Cerebellar cortex (tissue), 1 donor: ENCODE data around the gene ANKRA2.

ENCODE experiments used
- DNase-seq: peaks from one replicate; pipeline ENCODE4 v3.0.0-alpha.2; 2015; ENCODE audit warnings: low spot score

ANKRA2 gene, protein sequence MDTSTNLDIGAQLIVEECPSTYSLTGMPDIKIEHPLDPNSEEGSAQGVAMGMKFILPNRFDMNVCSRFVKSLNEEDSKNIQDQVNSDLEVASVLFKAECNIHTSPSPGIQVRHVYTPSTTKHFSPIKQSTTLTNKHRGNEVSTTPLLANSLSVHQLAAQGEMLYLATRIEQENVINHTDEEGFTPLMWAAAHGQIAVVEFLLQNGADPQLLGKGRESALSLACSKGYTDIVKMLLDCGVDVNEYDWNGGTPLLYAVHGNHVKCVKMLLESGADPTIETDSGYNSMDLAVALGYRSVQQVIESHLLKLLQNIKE

DNA sequence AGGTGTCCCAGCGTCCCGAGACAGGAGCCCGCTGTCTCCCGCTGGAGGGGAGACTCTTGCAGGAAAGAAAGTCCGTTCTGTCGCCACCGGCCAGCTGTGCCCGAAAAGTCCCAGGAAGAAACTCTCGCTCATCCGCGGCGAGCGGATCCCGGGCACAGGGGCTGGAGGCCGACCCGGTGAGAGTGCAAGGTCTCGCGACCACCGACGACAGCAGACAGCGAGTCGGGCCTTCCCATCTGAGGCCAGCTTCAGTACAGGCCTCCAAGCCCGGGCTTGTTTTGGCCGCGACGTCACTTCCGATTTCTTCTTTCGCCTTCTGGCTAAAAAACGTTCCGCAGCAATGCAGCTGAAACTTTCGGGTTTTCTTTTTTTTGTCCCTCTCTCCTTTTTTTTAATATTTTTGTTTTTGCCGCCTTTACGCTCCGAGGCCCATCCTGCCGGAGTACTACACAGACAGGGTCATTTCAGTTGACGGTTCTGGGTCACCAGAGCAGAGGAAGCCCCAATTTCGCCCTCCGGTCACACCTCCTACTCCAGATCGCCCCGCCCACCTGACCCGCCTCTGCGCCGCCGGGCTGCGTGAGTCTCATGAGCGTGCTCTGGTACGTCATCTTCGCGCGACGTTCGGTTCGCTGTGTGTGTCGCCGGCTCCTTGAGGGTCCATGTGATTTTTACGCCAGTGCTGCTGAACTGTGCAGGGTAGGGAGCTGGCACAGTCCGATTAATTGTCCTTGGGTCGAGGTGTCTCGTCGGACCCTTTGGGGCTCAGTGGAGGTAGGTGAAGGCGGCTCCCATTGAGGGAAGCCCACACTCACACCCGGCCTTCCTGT is at the start of gene ANKRA2, which contains the start of gene UTP15:
TSS of gene ANKRA2 (minus strand) at position 501 of the 830 bp plus-strand sequence. CDS start 2,758 bp downstream, outside the sequence.
TSS of gene UTP15 (plus strand) at position 605 of the 830 bp plus-strand sequence. CDS start 1,602 bp downstream, outside the sequence.
- DNase-seq, result peak; percentile 98

DNA sequence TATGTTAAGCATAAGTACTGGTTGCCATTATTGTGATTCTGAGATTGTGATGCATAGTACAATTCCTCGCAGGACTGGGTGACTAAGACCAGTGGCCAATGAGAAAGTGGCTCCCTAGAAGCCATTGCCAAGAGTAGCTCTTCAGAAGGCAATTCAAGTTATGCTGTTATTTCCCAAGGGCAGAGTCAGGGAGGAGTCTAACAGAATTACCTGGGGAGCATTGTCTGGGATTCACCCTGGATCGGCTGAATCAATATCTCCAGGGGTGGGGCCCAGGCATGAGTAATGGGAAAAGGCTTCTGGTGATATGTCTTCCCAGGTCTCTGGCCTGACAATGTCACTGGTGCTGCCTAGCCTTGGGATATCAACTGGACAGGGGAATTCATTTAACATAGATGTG is 49.6 kb upstream of the ANKRA2 start:
- DNase-seq, result no peak

DNA sequence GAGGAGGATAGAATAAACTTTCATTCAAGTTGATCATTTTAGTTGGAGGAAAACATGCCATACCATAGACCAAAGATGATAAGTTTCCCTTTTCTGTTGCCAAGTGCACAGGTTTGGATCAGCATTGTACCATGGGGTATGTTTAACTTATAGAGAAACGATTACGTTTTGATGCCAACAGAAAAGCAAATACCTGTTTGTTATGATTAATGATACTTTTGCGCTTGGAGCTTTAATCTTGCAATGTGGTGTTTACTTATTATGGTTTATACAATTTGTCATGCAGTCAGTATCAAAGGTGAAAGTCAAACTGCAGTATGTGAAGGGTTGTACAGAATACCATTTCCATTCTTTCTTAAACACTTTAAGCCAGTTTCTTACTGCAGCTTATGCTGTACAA is 47.4 kb upstream of the ANKRA2 start:
- DNase-seq, result no peak

DNA sequence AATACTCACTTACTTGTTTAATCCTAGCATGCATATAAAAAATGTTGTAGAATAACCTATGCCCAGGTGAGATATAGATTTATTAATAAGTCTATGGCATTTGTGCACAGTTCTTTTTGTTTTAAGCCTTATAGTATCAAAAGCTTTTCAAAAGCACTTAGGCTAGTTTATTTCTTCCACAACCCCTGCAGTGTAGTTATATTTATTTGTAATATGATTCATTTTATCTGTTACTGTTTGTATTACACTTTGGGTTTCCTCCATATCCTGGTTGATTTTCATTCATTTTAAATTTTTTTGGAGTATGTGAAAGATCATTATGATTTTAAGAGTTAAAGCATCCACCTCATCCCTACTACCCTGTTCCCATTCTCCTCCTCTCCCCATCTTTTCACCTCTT is 41.8 kb upstream of the ANKRA2 start:
- DNase-seq, result no peak

DNA sequence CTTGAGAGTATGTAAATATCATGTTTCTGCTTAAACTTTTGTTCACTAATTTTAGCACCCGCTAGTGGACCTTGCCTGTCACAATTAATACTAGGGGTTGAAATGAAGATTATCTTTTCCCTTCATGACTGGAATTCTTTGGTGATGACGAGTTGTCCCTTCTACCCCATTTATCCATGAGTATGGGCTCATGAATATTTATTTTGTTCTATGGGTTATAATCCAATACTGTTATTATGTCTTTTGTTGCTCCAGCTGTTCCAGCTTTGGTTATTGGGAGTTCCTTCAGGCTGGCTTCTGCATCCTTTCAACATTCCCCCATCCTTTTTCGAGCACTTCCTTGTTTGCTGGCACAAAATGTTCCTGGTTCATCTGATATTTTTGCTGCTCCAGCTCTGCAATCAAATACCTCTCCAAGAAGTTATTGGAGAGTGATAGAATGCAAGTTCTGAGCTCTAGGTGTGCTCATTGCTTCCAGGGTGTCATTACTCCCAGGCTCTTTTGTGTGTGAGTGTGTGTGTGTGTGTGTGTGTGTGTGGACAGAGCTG is 40.8 kb upstream of the ANKRA2 start:
- no peak for DNase-seq

DNA sequence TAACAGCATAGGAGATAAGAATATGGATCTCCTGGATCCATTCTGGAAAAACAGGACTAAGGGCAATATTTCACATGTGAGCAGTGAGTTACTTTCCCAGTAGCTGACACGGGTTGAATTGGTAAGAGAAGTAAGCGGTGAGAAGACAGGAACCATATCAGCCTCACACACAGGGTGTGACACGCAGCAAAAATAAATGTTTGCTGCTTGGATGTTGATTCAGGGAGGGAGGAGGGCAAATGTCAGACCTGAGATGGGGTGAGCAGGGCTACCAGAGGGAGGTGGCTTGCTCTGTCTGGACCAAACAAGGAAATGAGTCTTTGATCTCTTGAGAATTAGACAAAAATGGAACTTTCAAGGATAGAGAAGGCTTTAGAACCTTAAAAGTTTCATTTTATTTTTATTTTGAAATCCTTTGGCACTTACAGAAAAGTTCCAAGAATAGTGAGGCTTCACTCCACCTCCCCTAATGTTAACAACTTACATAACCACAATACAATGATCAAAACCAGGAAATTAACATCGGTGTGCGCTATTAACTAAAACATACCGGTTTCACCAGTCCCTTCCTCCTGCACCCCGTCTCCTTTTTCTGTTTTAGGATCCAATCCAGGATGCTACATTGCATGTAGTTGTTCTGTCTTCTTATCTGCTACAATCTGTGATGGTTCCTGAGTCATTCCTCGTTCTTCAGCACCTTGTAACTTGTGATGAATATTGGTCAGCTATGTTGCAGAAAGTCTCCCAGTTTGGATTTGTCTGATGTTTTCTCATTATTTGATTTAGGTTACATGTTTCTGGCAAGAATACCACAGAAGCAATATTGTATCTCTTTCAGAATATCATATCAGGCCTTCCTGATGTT is 40.0 kb upstream of the ANKRA2 start:
- no peak for DNase-seq

DNA sequence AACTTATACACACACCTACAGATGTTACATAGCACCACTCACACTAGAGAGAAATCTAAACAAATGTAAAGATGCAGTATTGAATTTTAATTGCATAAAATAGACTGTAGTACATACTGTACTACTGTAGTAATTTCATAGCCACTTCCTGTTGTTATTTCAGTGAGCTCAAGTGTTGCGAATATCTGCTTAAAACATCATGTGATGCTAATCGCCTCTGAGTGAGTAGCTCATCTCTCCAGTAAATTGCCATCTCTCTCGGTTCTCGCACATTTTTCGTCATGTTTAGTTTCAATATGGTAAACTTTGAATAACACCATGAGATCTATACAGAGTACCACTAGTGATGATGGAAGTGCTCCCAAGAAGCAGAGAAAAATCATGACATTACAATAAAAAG is 38.6 kb upstream of the ANKRA2 start:
- DNase-seq, result no peak

DNA sequence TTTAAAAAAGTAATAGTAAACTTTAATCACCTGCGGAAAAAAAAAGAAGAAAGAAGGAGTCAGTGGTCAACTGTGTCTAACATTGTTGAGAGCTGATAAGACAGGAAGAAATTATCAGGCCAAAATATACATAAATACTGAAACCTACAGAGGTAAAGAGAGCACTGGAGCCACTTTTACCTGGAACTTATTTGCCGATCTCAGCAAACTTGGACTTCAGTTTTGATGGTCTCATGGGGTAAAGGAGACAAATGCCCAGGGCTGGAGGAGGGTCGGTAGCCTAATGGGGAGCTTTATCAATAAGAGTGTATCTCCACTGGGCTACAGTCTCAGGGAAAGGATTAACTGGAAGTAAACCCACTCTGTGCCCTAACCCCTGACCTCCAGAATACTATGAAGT is 33.9 kb upstream of the ANKRA2 start:
- DNase-seq, result no peak

DNA sequence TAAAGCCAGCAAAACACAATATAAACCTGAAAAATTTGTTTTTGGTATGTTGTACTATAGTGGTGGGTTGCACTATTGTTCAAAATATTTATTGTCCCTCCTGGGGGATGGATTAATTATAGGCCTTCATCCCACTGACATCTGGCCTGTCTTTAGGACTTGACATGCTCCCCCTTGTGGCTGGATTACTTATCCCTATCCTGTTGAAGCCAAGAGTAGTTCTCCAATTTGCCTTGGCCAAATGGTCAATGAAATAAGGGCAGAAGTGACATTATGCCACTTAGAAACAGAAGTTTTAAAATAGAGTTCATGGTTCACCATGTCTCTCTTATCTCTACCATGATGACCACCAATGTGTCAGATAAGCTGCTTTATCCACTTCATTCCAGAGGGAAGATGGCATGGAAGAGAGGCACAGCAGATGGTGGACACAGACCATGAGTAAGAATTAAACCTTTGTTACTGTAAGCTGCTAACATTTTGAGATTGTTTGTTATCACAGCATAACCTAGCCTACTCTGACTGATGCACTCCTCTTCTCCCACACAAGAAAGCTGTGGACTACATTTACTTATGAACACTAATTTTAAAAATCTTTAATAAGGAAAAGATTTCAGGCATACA is 31.4 kb upstream of the ANKRA2 start:
- peak; percentile 16 for DNase-seq

DNA sequence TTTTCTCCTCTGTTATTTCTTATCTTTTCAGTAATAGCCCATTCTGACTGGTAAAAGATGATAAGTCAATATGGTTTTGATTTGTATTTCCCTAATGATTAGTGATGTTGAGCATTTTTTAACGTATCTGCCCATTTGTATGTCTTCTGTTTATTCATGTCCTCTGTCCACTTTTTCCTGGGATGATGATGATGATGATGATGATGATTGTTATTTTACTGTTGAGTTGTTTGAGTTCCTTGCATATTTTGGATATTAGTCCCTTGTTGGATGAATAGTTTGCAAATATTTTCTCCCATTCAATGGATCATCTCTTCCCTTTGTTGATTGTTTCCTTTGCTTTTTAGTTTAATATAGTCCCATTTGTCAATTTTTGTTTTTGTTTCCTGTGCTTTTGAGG is 27.1 kb upstream of the ANKRA2 start:
- DNase-seq, result no peak

DNA sequence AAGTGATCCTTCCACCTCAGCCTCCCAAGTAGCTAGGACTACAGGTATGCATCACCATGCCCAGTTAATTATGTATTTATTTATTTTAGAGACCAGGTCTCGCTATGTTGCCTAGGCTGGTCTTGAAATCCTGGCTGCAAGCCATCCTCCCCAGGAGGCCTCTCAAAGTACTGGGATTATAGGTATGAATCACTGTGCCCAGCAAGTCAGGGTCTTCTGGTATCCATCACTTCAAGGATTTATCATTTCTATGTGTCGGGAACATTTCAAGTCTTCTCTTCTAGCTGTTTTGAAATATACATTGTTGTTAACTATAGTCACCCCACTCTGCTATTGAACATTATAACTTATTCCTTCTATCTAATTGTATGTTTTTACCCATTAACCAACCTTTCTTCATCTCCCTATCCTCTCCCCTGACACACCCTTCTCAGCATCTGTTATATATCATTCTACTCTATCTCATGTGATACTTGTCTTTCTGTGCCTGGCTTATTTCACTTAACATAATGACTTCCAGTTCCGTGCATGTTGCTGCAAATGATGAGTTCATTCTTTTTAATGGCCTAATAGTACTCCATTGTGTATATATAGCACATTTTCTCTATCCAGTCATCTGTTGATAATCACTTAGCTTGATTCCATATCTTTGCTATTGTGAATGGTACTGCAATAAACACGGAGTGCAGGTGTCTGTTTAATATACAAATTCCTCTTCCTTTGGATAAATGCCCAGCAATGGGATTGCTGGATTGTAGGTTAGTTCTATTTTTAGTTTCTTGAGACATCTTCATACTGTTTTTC is 26.5 kb upstream of the ANKRA2 start:
- no peak for DNase-seq

DNA sequence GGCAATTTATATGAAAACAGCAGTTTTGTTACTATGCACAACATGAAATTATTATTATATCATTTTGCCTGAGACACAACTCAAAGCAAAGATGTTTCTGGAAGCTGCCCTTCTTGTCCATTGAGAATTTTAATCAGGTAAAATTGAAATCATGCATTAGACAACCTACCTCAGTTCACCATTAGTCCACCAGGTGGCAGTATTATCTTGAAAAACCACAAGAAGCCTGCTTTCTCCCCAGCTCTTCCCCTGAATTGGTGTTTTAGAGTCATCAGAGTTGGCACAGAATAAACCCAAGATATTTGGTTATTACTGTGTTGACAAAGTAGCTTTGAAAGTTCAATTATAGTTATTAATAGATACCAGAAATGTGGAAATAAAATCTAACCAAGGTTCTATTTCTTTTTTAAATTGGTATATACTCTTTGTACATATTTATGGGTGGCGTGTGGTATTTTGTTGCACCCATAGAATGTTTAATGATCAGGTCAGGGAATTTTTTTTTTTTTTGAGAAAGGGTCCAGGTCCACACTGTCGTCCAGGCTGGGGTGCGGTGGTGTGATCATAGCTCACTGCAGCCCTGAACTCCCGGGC is 25.8 kb upstream of the ANKRA2 start:
- DNase-seq, result peak; percentile 81

DNA sequence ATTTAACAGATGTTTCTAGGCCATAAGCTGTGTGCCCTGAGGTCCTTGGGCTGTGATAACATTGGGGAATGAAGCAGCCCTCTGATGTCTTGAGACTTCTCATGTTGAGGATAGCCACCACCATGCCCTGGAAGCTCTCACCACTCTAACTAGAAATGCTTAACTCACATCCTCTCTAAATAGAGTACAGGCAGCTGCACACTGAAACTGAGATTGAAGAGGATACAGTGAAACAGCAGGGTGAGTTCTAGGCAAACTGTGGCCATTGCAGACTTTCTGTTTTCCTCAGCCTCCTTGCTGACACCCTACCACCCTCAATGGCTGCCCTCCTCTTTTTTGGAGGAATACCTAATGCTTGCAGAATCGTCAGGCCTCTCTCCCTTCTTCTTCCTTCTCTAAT is 22.5 kb upstream of the ANKRA2 start:
- no peak for DNase-seq

DNA sequence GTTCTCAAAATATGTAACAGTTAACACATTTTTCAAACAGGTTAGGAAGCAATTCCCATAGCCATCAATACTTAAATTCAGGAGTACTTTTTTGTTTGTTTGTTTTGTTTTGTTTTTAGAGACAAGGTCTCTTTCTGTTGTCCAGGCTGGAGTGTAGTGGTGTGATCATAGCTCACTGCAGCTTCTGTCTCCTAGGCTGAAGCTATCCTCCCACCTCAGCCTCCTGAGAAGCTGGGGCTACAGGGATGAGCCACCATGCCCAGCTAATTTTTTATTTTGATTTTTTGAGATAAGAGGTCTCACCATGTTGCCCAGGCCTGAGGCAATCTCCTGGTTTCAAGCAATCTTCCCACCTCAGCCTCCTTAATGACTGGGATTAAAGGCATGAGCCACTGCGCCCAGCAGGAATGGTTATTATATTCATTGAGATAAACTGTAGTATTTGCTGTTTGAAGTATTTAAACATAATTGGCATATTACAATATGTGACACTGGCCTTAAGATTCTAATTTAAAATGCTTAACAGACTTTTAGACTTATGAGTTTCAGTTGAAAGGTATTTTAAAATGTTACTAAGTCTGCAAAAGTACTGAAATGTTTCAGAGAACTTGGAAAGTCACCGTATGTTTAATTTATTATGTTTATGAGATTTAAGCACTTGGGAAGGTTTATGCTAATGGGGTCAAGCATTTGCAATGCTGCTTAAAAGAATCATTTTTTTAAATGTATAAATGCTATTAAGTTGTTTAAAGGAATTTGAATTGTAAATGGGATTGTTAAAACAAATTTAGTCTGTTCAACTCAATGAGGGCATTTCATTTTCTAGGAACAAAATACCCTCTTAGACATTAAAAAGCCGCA is 17.1 kb upstream of the ANKRA2 start:
- no peak for DNase-seq

DNA sequence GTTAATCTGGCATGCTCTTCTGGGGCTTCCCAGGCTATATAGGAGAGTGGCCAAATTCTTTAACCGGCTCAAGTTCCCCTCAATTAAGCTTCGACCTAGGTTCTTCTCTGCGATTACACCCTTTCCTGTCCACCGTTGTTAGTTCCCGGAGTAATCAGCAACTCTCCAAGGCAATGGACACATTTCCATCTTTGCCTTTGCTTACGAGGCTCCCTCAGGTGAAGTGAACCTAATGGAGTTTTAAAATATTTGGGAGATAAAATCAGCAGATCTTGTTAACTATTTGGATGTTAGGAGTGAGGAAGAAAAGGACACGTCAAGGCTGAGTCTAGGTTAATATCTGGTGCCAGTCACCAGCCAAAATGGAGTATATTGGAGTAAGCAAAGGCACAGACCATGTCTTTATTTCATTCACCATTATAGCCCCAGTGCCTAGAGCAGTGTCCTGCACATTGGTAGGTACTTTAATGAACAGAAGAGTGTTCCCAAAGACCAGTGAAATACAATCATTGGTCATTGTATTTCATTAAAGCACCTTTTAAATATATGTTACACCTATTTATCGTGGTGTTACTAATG is 619 bp upstream of the ANKRA2 start:
- no peak for DNase-seq

DNA sequence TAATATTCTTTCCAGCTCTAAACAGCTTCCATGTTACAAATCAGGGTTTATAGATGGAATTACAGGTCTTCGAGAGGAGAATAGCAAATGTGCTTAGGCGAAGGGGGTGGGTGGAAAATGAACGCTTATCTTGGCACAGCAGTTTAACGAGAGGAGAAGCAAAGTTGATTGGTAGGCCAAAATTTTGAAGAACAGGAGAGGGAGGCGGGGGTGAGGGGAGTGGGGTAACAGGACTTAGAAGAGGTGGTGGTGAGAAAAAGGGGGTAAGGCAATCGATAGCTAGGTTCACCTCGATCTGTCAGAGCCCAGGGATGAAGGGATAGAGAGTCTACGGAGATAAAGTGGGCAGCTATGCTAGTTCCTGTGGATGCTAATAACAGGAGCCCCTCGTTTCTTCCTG is 764 bp downstream of the ANKRA2 start:
- no peak for DNase-seq

DNA sequence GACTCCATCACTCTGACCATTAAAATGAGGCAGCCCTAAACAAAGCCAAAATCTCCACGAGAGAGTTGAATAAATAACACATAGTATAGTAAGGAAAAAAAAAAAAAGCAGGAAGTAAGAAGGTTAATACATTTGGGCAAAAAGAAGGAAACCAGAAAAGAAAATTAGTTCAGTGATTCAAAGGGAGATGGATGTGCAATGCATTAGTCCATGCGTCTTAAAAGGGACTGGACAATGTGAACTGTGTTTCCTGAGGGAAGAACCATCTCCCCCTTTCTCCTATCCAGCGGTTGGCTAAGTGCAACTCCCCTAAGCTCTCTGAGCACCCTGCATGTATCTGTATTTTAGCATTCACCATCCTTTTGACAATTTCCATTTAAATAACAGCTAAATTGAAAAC is 1.4 kb downstream of the ANKRA2 start:
- no peak for DNase-seq

DNA sequence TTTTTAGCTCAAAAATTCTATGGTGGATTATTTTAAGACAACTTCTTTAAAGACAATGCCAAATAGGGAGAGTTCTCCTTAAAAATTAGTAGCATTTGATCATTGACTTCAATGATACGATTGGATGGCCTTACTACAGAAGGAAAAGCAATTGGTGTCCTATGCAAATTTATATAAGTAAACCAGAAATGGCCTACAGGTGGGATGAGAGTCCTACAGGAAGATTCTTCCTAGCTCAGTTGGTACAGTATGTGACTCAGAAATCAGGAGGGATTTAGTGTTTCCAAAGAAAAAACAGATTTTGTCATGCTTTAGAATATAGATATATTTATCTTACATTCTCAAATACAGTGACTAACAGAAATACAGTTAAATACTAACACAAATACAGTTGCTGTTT is 6.5 kb downstream of the ANKRA2 start:
- DNase-seq, result no peak

DNA sequence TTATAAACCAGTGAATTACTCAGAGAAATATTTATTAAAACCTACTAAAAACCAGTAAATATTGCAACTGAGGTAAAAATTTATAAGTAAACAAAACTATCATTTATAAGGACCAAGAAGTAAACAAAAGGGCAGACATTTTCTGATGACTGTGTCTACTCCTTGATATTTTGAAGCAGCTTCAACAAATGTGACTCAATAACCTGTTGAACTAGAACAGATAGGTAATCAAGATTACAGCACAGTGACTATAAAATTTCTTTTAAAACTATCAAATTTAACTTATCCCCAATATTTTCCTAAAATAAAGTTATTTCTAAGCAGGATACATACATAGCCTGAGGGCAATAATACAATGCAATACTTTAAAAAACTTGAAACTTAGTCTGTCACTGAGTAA is 12.8 kb downstream of the ANKRA2 start:
- DNase-seq, result no peak
